ENCODE results near the gene SDK1.

Gene SDK1

DNA sequence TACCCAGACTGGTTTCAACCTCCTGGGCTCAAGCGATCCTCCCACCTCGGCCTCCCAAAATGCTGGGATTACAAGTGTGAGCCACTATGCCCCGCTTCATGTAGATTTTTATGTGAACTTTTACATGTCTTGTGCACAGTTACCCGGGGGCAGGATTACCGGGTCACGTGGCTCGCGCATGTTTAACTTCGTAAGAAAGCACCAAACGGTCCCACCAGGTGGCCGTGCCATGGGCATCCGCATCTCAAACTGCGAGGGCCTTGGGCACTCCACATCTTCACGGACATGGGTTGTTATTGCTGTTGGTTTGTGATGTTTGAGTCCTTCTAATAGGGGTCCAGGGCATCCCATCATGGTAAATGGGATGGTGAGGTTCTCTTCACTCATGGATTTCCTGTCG is 744.4 kb downstream of the SDK1 start:
- DNase-seq (ENCODE audit: low read depth in 2 of 2), result no peak

DNA sequence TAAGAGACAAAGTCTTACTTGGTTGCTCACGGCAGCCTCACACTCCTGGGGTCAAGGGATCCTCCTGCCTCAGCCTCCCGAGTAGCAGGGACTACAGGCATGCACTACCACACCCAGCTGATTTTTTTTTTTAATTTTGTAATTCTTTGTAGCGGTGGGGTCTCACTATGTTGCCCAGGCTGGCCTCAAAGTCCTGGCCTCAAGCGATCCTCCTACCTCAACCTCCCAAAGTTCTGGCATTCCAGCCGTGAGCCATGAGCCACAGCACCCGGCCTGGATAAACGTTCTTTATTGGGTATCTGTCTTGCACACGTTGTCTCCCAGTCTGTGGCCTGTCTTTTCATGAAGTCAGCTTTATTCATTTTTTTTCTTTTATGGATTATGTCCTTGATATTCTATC is 744.9 kb downstream of the SDK1 start:
- no peak for DNase-seq (ENCODE audit: low read depth in 2 of 2)

DNA sequence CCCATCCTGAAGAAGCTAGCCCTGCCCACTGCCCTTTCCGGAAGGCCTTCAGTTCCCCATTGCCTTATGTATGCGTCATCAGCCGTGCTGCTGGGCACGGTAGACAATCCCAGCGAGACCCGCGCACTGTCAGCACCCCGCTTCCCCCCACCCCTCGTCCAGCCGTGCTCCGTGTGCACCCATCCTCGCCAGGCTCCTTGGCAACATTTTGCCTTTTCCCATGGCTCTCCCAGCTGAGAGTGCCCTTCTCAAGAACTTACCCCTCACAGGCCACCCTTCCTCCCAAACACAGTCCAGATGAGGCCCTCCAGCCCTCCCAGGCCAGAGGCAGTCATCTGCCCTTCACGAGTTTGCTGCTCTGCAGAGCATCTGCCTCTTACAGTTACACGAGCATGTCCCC is 747.3 kb downstream of the SDK1 start:
- no peak for DNase-seq (ENCODE audit: low read depth in 2 of 2)

DNA sequence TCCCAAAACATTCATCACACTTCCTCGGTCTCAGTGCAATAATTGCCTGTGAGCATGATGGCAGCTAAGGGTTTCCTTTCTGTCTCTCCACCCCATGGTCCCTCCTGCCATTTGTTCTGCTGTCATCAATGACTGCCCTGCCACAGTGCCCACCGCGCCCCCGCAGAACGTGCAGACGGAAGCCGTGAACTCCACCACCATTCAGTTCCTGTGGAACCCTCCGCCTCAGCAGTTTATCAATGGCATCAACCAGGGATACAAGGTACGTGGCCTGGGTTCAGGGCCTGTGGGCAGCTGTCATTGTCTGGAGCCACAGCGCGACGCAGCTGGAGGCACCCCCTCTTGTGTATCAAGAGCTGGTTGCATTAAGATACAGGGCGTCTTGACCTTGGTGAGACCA is 748.1 kb downstream of the SDK1 start:
- no peak for DNase-seq (ENCODE audit: low read depth in 2 of 2)

DNA sequence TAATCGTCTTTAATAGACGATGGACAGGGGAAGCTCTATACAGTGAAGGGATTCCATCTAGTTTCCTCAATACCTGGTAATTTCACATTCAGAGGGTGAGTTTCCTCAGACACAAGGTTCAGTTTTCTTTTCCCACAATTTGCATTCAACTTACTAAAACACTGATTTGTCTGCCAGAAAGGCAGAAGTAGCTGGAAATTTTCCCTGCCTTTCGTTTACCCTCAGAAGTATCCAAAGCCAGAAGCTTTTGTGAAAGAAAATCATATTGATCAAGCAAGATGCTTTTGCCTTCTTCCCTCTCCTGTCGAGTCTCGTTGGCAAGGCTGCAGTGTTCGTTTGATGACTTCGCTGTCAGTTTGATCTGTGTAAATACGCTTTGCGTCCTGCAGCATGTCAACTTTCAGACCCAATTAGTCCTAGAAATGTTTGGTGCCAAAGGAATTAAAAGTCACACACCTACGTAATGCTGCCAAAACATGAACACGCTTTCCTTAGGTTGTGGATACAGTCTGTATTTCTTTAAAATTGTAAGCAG is 749.1 kb downstream of the SDK1 start:
- no peak for DNase-seq (ENCODE audit: low read depth in 2 of 2)

DNA sequence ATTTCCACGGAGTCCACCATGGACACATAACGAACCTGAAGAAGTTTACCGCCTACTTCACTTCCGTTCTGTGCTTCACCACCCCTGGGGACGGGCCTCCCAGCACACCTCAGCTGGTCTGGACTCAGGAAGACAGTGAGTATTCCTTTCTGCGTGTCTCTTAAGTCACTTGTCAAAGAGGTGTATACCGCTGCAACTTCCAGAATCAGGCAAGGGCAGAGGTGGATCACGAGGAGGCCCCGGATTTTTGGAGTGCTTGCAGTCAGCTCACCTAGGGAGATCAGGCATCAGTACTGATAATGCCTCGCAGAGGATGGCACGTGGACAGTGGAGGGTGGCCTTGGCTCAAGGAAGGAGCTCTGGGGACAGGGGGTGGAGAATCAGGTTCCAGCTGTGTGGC is 750.6 kb downstream of the SDK1 start:
- no peak for DNase-seq (ENCODE audit: low read depth in 2 of 2)

DNA sequence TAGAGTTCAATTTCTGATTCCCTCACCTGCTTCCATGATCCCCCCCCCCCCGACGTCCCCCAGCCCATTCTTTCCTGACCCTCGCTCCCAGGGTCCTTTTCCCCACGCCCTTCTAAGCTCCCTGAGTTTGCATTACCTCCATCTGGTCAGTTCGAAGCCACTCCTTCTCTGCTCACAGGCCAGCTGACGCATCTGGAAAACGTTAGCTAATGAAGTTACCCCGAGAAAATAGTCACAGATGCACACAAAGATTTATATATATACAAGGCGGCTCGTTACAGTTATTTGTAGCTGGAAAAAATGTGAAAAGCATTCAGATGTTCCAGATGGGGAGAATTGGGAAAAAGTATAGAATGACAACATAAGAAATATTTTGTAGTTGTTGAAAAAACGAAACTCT is 751.1 kb downstream of the SDK1 start:
- DNase-seq (ENCODE audit: low read depth in 2 of 2), result no peak

DNA sequence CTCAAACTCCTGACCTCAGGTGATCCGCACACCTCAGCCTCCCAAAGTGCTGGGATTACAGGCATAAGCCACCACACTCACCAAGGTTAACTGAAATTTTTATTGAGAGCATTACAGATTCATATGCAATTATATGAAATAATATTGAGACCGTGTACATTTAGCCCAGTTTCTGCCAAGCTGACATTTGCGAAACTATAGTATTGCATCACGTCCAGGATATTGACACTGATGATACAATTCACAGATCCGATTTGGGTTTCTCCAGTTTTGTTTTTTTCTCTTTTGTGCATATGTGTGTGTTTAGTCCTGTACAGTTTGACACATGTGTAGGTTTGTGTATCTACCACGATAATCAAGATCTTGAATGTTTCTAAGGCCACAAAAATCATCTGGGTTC is 753.1 kb downstream of the SDK1 start:
- no peak for DNase-seq (ENCODE audit: low read depth in 2 of 2)

DNA sequence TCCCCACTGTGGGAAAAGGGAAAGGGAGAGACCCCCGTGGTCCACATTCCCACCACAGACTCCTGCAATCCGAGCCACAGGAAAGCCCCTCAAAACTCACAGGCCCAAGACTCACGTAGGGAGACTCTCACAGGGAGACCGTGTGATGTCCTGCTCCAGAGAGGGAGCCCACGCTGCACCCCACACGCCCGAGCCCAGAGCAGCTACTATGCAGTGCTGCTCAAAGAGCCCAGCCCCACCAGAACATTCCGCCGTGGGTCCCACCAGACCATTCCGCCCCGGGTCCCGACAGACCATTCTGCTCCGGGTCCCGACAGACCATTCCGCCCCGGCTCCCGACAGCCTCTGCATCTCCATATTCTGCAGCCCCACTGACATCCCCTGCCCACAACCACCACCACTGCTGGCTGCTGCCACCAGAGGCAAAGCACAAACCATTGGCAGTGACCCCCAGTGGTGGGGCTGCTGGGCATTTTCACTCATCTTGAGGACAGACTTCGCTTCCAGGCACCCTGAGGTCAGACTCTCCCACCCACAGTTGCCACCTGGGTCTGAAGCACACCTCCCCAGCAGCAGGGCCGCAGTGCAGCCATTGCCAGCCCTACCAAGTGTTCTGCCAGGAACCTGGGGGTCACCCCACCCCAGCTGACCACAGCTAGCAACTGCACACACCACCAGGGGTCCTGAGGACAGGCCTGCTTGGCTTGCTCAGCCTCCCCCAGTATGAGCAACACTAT is 755.7 kb downstream of the SDK1 start:
- DNase-seq (ENCODE audit: low read depth in 2 of 2), result no peak

DNA sequence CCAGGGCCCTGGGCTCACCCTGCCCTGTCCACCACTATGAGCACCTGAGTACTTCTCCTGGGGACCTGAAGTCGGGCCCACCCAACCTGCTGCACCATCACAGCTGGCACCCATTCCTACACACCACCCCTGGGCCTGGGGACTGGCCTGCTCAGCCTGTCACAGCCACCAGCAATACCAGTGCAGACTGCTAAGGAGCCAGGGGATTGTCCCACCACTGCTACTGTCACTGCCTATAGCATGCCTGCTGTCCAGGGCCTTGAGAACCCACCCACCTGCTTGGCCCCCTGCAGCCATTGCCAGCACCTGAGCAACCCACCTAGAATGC is 756.2 kb downstream of the SDK1 start:
- no peak for DNase-seq (ENCODE audit: low read depth in 2 of 2)

DNA sequence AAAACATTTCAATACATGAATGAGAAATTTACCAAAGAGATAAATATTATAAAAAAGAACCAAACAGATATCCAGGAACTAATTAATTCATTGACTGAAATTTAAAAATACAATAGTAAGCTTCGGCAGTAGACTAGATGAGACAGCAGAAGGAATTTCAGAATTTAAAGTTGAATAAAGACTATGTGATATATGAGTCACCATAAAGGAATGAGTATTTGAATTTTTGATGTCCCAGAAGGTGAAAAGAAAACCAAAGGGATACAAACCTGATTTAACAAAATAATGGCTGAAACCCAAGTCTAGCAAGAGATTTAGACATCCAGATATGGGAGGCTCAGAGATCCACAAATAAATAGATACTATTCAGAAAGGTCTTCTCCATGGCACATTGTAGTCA is 757.1 kb downstream of the SDK1 start:
- no peak for DNase-seq (ENCODE audit: low read depth in 2 of 2)

DNA sequence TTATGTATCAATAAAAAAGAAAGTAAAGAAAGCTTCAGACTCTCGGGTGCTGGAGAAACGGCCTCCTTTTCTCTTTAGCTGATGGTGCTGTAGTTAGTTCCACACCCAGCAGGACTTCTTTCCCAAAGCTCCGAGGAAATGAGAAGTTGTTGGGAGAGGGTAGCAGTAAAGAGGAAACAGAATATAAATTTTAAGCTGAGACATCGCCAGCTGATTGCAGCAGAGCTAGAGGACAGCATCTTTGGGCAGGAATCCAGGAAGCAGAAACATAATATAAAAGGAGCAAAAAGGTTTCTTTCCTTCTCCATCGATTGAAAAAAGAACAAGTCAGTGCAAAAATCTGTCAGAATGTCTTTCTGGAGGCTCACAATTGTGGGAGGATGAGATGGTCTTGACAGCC is 764.1 kb downstream of the SDK1 start:
- no peak for DNase-seq (ENCODE audit: low read depth in 2 of 2)

DNA sequence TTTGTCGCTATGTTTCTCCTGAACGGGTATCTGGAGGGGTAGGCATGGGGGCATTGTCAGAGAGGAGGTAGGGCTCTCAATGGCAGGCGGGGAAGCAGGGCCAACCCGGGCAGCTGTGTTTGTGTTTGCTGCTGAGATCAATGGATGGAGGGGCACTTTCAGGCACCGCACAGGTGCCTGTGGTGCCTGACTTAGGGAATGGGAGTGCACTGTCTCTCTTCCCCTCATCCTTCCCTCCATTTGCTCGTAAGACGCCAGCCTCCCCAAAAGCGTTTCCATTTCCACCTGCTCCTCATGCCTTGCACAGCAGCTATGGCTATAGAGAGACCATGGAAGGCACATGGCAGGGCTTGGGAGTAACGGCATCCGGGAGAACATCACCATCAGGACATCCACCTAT is 765.2 kb downstream of the SDK1 start:
- no peak for DNase-seq (ENCODE audit: low read depth in 2 of 2)

DNA sequence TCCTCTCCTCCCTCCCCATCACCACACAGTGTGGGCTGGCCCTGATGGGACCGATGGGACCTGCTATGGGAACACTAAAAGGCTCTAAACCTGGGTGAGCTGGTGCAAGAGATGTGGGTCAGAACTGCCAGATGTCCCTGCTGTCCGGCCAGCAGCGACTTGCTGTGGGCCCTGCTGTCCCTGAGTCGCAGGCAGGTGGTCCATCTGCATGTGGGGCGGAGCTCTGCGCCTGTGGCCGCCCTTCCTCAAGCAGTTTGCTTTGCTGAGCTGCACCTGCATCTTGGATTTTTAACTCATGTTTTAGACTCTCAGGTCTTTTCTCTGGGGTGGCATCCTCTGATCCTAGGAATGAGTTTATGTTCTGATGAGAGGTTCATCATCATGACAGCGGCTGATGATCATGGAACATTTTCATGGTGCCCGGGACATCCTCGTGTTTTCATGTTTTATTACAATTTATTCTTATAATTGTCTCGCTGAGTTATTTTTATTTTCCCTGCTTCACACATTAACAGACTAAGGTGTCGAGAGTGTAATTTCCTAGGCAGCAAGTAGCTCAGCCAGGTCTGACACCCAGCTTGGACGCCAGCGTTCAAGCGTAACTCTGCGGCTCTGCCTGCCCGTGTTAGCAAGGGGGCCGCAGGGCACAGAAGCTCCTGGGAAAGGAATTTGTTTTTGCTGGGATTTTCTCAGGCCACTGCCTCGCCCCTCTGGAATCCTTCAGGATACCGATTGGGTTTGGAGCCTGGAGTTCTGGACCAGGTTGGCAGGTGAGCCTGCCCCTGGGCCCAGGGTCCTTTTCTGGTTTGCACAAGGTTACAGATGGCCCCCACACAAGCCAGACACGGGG is 765.8 kb downstream of the SDK1 start:
- DNase-seq (ENCODE audit: low read depth in 2 of 2), result no peak

DNA sequence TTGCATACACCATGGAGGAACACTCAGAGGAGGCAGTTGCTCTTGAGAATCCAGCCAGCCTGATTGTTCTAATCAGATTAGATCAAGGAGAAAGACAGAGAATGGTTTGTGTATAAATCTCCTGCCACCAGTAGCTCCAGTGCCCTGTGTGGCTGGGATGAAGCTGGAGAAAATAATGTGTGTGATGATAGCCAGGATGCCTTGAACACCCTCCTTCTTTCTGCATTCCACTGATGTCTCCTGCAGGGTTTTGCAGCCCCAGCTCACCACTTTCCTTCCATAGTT is 766.4 kb downstream of the SDK1 start:
- DNase-seq (ENCODE audit: low read depth in 2 of 2), result no peak

DNA sequence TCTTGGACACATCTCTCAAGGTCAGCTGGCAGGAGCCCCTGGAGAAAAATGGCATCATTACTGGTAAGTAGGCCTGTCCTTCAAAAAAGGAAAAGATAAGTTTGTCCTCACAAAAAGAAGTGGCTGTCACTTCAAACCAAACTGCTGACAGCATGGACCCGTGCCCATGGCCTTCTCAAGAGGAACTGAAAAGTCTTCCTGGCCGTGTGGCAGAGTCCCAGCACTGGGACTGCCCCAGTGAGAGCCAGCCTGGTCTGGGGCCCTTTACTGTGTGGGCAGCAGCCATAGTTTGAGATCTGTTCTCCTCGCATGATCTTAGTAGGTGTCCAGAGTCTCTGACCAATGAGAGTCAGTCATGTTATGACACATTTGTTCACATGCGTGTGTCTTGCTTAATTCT is 766.8 kb downstream of the SDK1 start:
- DNase-seq (ENCODE audit: low read depth in 2 of 2), result no peak

DNA sequence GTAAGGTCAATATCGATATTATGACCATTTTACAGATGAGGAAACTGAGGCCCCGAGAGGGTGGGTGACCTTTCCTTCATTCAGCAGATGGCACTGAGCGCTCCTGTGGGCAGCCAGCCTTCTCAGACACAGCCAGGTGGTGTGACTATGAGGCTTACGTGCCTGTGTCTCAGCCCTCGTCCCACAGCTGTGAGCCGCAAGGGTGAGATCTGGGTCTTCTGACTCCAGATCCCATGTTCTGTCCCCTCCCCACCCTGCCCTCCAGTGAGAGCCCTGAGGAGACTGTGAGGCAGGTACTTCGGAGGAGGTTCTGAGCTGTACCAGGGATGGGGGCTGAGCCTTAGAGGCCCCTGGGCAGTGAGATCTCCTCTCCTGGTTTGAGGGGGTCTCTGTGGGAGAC is 767.2 kb downstream of the SDK1 start:
- DNase-seq (ENCODE audit: low read depth in 2 of 2), result no peak

DNA sequence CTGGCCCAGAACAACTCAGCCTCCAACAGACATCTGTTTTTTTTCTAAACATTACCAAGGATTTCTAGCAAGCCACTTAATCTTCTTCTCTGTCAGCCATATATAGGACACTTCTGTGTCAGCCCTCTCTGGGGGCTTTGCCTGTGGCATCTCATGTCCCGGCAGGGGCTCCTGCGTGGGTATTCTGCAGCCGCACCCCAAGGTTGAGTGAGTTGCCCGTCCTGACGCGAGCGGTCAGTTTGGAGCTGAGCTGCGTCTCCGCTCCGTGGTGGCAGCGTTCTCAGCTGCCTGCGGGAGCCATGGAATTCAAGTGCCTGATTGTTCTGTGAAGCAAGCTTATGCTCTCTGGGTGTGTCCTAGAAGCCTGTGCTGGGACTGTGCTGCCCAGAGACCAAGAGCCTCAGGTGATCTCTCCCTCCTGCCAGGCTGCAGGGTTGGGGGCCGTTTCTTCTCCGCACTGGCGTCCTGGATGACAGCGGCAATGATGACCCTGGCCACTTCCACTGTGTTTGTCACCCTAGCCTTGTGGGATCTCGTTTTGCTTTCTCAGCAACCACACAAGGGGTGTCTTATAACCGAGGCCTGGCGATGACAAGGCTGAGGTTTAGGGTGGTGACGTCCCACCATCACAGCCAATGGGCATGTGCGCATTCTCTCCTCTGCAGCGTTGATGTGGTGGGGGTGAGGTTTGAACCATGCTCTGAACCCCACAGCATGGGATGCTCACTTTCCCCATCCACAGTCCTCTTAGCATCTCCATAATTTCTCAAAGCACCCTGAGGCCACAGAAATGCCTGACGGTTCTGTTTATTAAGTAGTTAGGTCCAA is 768.4 kb downstream of the SDK1 start:
- no peak for DNase-seq (ENCODE audit: low read depth in 2 of 2)

DNA sequence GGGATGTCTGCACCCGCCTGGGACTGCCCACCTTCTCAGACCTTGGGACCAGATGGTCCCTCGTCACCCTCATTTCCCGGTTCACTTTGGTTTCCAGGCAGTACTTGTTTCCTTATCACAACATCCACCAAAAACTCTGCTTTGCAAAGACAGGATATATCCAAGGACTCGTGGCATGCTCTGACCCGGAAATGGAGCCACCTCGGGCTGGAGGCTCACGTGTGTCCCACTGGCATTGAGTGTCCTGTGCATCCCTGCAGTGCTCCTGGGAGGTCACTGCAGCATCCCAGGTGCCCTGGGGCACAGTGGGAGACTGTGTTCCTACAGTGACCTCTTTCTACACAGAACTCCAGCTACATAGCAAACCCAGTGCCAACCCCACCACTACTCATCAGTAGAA is 769.2 kb downstream of the SDK1 start:
- DNase-seq (ENCODE audit: low read depth in 2 of 2), result no peak

DNA sequence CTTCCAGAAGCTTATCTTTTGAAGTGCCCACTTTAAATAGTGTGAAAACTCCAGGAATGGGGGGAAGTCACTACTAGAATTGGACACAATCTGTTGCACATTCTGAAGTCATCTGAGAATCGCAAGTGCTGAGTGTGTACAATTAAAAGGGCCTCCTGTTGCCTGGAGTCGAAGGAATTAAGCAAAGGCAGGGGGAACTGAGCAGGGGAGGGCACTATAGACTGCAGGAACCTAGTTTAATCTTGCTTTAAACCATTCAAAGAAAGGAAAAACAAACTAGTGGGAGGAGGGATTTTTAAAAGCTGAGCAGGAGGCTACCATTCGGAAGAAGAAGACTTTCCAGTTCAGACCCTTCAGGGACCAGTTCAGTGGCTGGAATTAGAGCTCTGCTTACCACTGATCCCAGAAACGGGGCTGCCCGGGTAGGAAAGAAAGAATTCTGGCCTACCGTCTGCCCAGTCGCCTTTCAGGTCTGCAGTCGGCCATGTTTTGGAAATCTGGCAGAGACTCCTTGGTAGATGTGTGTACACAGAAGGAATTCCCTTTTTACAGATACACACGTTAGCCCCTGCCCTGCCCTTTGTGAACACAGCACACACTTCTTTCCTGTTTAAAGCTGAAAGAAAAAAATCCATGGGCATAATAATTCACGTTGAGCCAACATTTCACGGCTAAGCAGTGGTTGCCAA is 770.5 kb downstream of the SDK1 start:
- DNase-seq (ENCODE audit: low read depth in 2 of 2), result no peak

DNA sequence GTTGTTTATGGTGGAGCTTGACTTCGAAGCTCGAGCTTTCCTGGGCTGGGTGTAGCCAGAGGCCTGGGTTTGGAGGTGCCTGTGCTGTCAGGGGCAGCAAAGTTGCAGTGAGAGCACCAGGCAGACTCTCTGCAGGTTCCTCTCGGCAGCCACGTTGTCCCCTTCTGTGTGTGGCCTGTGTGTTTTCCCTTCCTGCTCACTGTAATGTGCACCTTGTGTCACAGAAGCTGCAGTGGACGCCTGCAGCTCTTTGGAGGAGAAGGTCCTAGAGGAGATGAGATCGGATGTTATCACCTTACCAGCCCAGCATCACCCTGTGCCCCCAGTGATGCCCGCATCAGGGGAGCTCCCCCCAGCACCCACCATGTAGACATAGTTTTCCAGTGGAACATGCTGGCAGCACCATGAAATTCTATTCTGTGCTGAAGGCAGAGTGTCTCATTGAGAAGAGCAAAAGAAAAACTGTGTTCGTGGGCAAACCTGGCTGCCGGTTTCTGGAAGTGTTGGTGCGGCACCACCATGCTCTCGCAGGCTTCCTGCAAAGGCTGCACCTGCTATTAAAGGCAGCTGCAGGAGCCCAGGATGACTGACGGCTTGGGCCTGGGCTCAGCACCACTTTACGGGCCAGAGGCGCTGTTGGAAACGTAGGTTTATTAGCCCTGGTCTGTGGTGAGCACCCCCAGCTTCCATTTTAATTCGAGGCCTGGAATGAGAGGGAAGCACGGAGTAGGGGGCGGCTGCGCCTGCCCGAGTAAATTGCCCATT is 771.3 kb downstream of the SDK1 start:
- DNase-seq (ENCODE audit: low read depth in 2 of 2), result no peak

All from activated CD4-positive, alpha-beta T cell treated with anti-CD3 and anti-CD28 coated beads for 24 hours (primary cell).